ENCODE data around the gene PHLDA2.

DNA sequence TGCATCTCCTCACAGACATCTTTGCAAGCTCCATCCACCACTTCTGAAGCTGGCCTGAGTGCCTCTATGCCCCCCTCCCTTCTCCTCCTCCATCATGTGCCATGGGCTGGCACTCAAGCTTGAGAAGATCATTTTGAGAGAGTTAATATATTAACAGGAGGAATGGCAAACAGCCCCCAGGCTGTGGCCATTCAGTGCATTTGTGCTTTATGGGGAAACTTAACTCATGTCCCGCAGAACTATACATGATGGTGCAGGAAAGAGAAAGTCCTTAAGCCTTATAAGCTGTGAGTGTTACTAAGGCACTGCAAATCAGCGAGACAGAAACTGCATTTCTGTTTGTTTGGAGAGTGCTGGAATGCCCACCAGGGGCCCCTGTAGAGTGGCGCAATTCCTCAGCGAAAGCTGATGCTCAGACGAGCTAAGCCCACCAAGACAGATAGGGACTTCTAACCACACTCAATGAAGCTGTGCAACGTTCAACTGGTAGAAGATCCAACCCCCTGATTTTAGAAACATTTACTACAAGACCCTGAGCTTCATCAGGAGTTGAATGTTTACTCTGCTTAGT, 26.8 kb upstream of the PHLDA2 start:
- TF ChIP-seq, protein P1, sequence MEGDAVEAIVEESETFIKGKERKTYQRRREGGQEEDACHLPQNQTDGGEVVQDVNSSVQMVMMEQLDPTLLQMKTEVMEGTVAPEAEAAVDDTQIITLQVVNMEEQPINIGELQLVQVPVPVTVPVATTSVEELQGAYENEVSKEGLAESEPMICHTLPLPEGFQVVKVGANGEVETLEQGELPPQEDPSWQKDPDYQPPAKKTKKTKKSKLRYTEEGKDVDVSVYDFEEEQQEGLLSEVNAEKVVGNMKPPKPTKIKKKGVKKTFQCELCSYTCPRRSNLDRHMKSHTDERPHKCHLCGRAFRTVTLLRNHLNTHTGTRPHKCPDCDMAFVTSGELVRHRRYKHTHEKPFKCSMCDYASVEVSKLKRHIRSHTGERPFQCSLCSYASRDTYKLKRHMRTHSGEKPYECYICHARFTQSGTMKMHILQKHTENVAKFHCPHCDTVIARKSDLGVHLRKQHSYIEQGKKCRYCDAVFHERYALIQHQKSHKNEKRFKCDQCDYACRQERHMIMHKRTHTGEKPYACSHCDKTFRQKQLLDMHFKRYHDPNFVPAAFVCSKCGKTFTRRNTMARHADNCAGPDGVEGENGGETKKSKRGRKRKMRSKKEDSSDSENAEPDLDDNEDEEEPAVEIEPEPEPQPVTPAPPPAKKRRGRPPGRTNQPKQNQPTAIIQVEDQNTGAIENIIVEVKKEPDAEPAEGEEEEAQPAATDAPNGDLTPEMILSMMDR (IDR thresholded peaks at IDR 0.05) = no peak
- no peak for TF ChIP-seq POLR2A (IDR thresholded peaks at IDR 0.05)
- no peak for TF ChIP-seq POLR2AphosphoS5 (IDR thresholded peaks at IDR 0.05)
